Spleen (tissue), 11 donors: ENCODE data around the gene JAK2. TPM values are rescaled to one million over a fixed set of nuclear protein-coding genes. Genes with fewer than 3 reads are reported as not detected.
A peak's percentile ranks its signal among the peaks of the same experiment; 100 is the strongest.
"Not testable (repeated sequence)": the region's sequence is repeated elsewhere in the genome, so short reads cannot be mapped to it uniquely, and the experiment has no call there.

ENCODE experiments used
- DNase-seq: peaks from one replicate; pipeline ENCODE4 v3.0.0-alpha.2; 2020
- H3K27ac ChIP-seq, 8 donors: fragments of 200-600 bp; sonication (generic) in 7 of 8; 1 replicate in 4 of 8; 2 replicates in 4 of 8; pipeline versions ENCODE4 v1.5.0 to v1.8.0; 2016 to 2021; ENCODE audit warnings: inconsistent platforms in 4 of 8, mild to moderate bottlenecking in 4 of 8, moderate library complexity in 1 of 8
- H3K27me3 ChIP-seq, 7 donors: fragments of 200-600 bp; sonication (generic) in 6 of 7; replicated peaks in 1 of 7; 1 replicate in 4 of 7; 2 replicates in 3 of 7; pipeline versions ENCODE4 v1.5.0 to v1.8.0; 2016 to 2021; ENCODE audit warnings: inconsistent platforms in 3 of 7, mild to moderate bottlenecking in 1 of 7
- H3K36me3 ChIP-seq, 6 donors: fragments of 200-600 bp; sonication (generic) in 5 of 6; 1 replicate in 4 of 6; 2 replicates in 2 of 6; pipeline versions ENCODE4 v1.5.0 to v1.8.0; 2016 to 2021; ENCODE audit warnings: inconsistent platforms in 2 of 6
- H3K4me1 ChIP-seq, 6 donors: fragments of 200-600 bp; sonication (generic) in 5 of 6; 1 replicate in 3 of 6; 2 replicates in 3 of 6; pipeline versions ENCODE4 v1.5.0 to v1.8.0; 2016 to 2021; ENCODE audit warnings: inconsistent platforms in 3 of 6
- H3K4me3 ChIP-seq, 8 donors: fragments of 200-600 bp; sonication (generic) in 7 of 8; 1 replicate in 4 of 8; 2 replicates in 4 of 8; pipeline versions ENCODE4 v1.5.0 to v1.8.0; 2016 to 2021; ENCODE audit warnings: inconsistent platforms in 4 of 8, mild to moderate bottlenecking in 4 of 8, moderate library complexity in 2 of 8
- H3K9me3 ChIP-seq, 8 donors: fragments of 200-600 bp; sonication (generic) in 7 of 8; 1 replicate in 4 of 8; 2 replicates in 4 of 8; pipeline versions ENCODE4 v1.5.0 to v1.8.0; 2016 to 2021; ENCODE audit warnings: inconsistent platforms in 4 of 8
- CTCF ChIP-seq, 11 experiments: fragments of 200-600 bp in 7 of 11; fragments of 450-650 bp in 4 of 11; sonication (generic) in 4 of 11; IDR thresholded peaks in 8 of 11; conservative IDR thresholded peaks in 3 of 11; 1 replicate in 7 of 11; 2 replicates in 4 of 11; pipeline versions ENCODE4 v1.4.0 to v1.8.0; 2016 to 2021; ENCODE audit warnings: antibody characterized with exemption in 11 of 11, inconsistent platforms in 4 of 11, mild to moderate bottlenecking in 1 of 11
- POLR2A ChIP-seq, 3 donors: fragments of 450-650 bp; IDR thresholded peaks; one replicate each; pipeline ENCODE4 v1.5.1; 2017; ENCODE audit warnings: antibody characterized with exemption in 3 of 3, mild to moderate bottlenecking in 1 of 3
- POLR2AphosphoS5 ChIP-seq, 3 donors: sonication (generic); formaldehyde crosslinking; IDR thresholded peaks; one replicate each; pipeline ENCODE4 v1.5.1; 2017; ENCODE audit warnings: antibody characterized with exemption in 3 of 3
- WGBS, 5 donors: extraction: QIAGEN DNeasy Blood & Tissue Kit in 3 of 5; methylation state at CpG; one replicate each; pipeline versions ENCODE4 v1.1.5 to v1.1.7; 2013 to 2018; 5-methylcytosine and 5-hydroxymethylcytosine counted together
- intact Hi-C: fragments of 100-400 bp; cut with DNase I; formaldehyde crosslinking; loops from one replicate; pipeline ENCODE4 v1.15.0; 2023; ENCODE audit warnings: low total_unique reads
- polyA plus RNA-seq, 3 donors: library from polyadenylated mRNA; stranded (reverse); fragments of 200-250 nt; gene quantifications; one replicate each; pipeline ENCODE4 v1.2.1, GENCODE V29; 2013
- total RNA-seq, 7 donors: library from RNA; depleted of rRNA in 3 of 7; stranded (reverse); fragments of >200 nt in 3 of 7; fragmentation: NEBNext Ultra II Directional in 4 of 7; extraction: Animal tissue kit (Norgen Biotek cat#: 25700) in 4 of 7; gene quantifications; one replicate each; pipeline versions ENCODE4 v1.1.0 to v1.2.1, GENCODE V29; 2016 to 2021
- donor health status: healthy with polysubstance abuse.
- donor health status: DM: no; HTN: no; CAD: no; lungs with moderate emphysema.
- donor health status: DM: no; HTN: no; CAD: no.
- donor health status: Bipolar disorder and iron deficiency.
- donor health status: healthy.
- donor health status: DM: no; HTN: no; CAD: no.
- donor health status: DM: yes; HTN: yes; CAD: no.

JAK2 gene
- total and polyA plus RNA-seq, 10 donors, result 7.1 to 61.2 (median 45.8) TPM

DNA sequence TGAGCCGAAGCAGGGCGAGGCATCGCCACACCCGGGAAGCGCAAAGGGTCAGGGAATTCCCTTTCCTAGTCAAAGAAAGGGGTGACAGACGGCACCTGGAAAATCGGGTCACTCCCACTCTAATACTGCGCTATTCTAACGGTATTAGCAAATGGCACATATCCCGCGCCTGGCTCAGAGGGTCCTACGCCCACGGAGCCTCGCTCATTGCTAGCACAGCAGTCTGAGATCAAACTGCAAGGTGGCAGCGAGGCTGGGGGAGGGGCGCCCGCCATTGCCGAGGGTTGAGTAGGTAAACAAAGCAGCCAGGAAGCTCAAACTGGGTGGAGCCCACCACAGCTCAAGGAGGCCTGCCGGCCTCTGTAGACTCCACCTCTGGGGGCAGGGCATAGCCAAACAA is 46.9 kb downstream of the JAK2 start:
- DNase-seq, result not testable (repeated sequence)

GRCh38 chr9:5040730-5041389 is 55.8 kb downstream of the JAK2 start:
- peak; percentile 52 for DNase-seq
- no peak overlapping the region for H3K4me3 ChIP-seq
- H3K27ac ChIP-seq, result no peak overlapping the region
- H3K36me3 ChIP-seq, result peaks cover 6 to 68% (median 32%) of the 10 kb centered on the region in 6 donors
- H3K27me3 ChIP-seq, result no peaks in the 10 kb centered on the region
- intact Hi-C loops, result no loop called here
- peaks cover 0 to 6% (median 0%) of the 10 kb centered on the region in 6 donors for H3K4me1 ChIP-seq
- WGBS, 5 donors, result 95 to 98% (median 97%) methylated on average over 44 to 47 of the region's 47 CpGs
- TF ChIP-seq CTCF (IDR thresholded peaks at IDR 0.05 in 8 of 11, conservative IDR thresholded peaks at IDR 0.05 in 3 of 11) (no peak), POLR2AphosphoS5 (IDR thresholded peaks at IDR 0.05) (peak in 1 of 3 donors; percentile 34)
- peaks cover 0 to 27% (median 17%) of the 10 kb centered on the region in 8 donors for H3K9me3 ChIP-seq

More for the DNA sequence above, 46.9 kb downstream of the JAK2 start:
- intact Hi-C loops, H3K4me1 ChIP-seq, H3K27me3 ChIP-seq, H3K9me3 ChIP-seq, H3K27ac ChIP-seq, H3K4me3 ChIP-seq: not testable (repeated sequence)
- WGBS, 5 donors, result 93 to 98% (median 97%) methylated on average over 19 of the region's 19 CpGs
- peak in 1 of 3 donors; percentile 42 for TF ChIP-seq POLR2AphosphoS5 (IDR thresholded peaks at IDR 0.05)
- H3K36me3 ChIP-seq, result peaks cover 2 to 63% (median 18%) of the 10 kb centered on the region in 6 donors

- H3K9me3 ChIP-seq, result peaks cover 0 to 27% (median 17%) of the 10 kb centered on the region in 8 donors
- peaks cover 6 to 75% (median 32%) of the 10 kb centered on the region in 6 donors for H3K36me3 ChIP-seq
- DNase-seq, result peak; percentile 66
- TF ChIP-seq POLR2A (IDR thresholded peaks at IDR 0.05), result no peak
- no peak for TF ChIP-seq CTCF (IDR thresholded peaks at IDR 0.05 in 8 of 11, conservative IDR thresholded peaks at IDR 0.05 in 3 of 11)
- TF ChIP-seq POLR2AphosphoS5 (IDR thresholded peaks at IDR 0.05), result no peak
- H3K4me1 ChIP-seq, result peaks cover 0 to 6% (median 0%) of the 10 kb centered on the region in 6 donors
- H3K27ac ChIP-seq, result no peak overlapping the region
- H3K27me3 ChIP-seq, result no peaks in the 10 kb centered on the region
- no peak overlapping the region for H3K4me3 ChIP-seq
- intact Hi-C loops, result no loop called here
- 97 to 99% (median 98%) methylated on average over 38 to 48 of the region's 48 CpGs for WGBS, 5 donors
These were observed 56.5 kb downstream of the JAK2 start for GRCh38 chr9:5041390-5042115.

- peaks cover 0 to 6% (median 0%) of the 10 kb centered on the region in 6 donors for H3K4me1 ChIP-seq
- peaks cover 6 to 86% (median 32%) of the 10 kb centered on the region in 6 donors for H3K36me3 ChIP-seq
- peak; percentile 70 for DNase-seq
- H3K4me3 ChIP-seq, result no peak overlapping the region
- H3K9me3 ChIP-seq, result peaks cover 0 to 27% (median 17%) of the 10 kb centered on the region in 8 donors
- intact Hi-C loops, result no loop called here
- peak in 1 of 3 donors; percentile 33 for TF ChIP-seq POLR2AphosphoS5 (IDR thresholded peaks at IDR 0.05)
- no peak for TF ChIP-seq POLR2A (IDR thresholded peaks at IDR 0.05)
- no peak overlapping the region for H3K27ac ChIP-seq
- WGBS, 5 donors, result 81 to 100% (median 94%) methylated on average over 3 to 30 of the region's 30 CpGs
- no peaks in the 10 kb centered on the region for H3K27me3 ChIP-seq
These were observed 57.6 kb downstream of the JAK2 start for GRCh38 chr9:5042661-5043178.

GRCh38 chr9:5043381-5043780 is 58.3 kb downstream of the JAK2 start:
- Histone ChIP-seq H3K27ac (no peak overlapping the region), H3K27me3 (no peaks in the 10 kb centered on the region), H3K4me3 (no peak overlapping the region), H3K9me3 (peaks cover 0 to 27% (median 17%) of the 10 kb centered on the region in 8 donors), H3K36me3 (peaks cover 6 to 93% (median 32%) of the 10 kb centered on the region in 6 donors), H3K4me1 (peaks cover 0 to 6% (median 0%) of the 10 kb centered on the region in 6 donors)
- no peak for TF ChIP-seq POLR2AphosphoS5 (IDR thresholded peaks at IDR 0.05)
- TF ChIP-seq POLR2A (IDR thresholded peaks at IDR 0.05), result no peak
- no peak for DNase-seq
- 92 to 99% (median 97%) methylated on average over 3 of the region's 3 CpGs for WGBS, 5 donors
- intact Hi-C loops, result no loop called here
